Esophagus muscularis mucosa (tissue), 4 donors: ENCODE measurements around the gene CCDC182. TPM values are rescaled to one million over a fixed set of nuclear protein-coding genes. Genes with fewer than 3 reads are reported as not detected.

Experiments used
- DNase-seq: peaks from one replicate; pipeline ENCODE4 v3.0.0-alpha.2; 2017; ENCODE audit errors: extremely low spot score
- H3K27ac ChIP-seq, 4 donors: fragments of 200-600 bp; sonication (generic); replicated peaks in 1 of 4; 1 replicate in 3 of 4; 2 replicates in 1 of 4; pipeline ENCODE4 v1.5.1; 2016 to 2019; ENCODE audit warnings: mild to moderate bottlenecking in 1 of 4
- H3K27me3 ChIP-seq, 4 donors: fragments of 200-600 bp; sonication (generic); one replicate each; pipeline versions ENCODE4 v1.5.1 to v1.6.0; 2016 to 2019
- H3K36me3 ChIP-seq, 4 donors: fragments of 200-600 bp; sonication (generic); one replicate each; pipeline ENCODE4 v1.5.1; 2016 to 2019
- H3K4me1 ChIP-seq, 4 donors: fragments of 200-600 bp; sonication (generic); one replicate each; pipeline ENCODE4 v1.5.1; 2016 to 2019
- H3K4me3 ChIP-seq, 4 donors: fragments of 200-600 bp; sonication (generic); 1 replicate in 2 of 4; 2 replicates in 2 of 4; pipeline ENCODE4 v1.5.1; 2016 to 2019; ENCODE audit warnings: mild to moderate bottlenecking in 4 of 4, moderate library complexity in 1 of 4
- H3K9me3 ChIP-seq, 4 donors: fragments of 200-600 bp; sonication (generic); 1 replicate in 3 of 4; 2 replicates in 1 of 4; pipeline ENCODE4 v1.5.1; 2016 to 2019
- EP300 ChIP-seq: sonication (generic); formaldehyde crosslinking; IDR thresholded peaks from one replicate; pipeline ENCODE4 v1.6.1; 2017; ENCODE audit warnings: antibody characterized with exemption
- POLR2A ChIP-seq: fragments of 450-650 bp; IDR thresholded peaks from one replicate; pipeline ENCODE4 v1.6.1; 2017; ENCODE audit warnings: antibody characterized with exemption, moderate library complexity, mild to moderate bottlenecking, low read depth
- POLR2AphosphoS5 ChIP-seq, 2 donors: sonication (generic); formaldehyde crosslinking; IDR thresholded peaks; one replicate each; pipeline ENCODE4 v1.6.1; 2017; ENCODE audit warnings: antibody characterized with exemption in 2 of 2
- WGBS: methylation state at CpG from one replicate; pipeline ENCODE4 v1.1.5; 2018; 5-methylcytosine and 5-hydroxymethylcytosine counted together
- intact Hi-C: fragments of 100-400 bp; cut with DNase I; formaldehyde crosslinking; loops from one replicate; pipeline ENCODE4 v1.15.1; 2023
- total RNA-seq, 4 donors: library from RNA; depleted of rRNA; stranded (reverse); fragments of >200 nt; gene quantifications; one replicate each; pipeline versions ENCODE4 v1.1.0 to v1.2.1, GENCODE V29; 2016
- TF ChIP-seq, protein P1 (sequence below), 3 experiments: fragments of 200-600 bp in 2 of 3; fragments of 450-650 bp in 1 of 3; sonication (generic) in 2 of 3; IDR thresholded peaks; one replicate each; pipeline ENCODE4 v1.5.1; 2017 to 2019; ENCODE audit warnings: antibody characterized with exemption in 3 of 3, mild to moderate bottlenecking in 2 of 3, moderate library complexity in 1 of 3

The CCDC182 gene
- total RNA-seq, 4 donors from 2014 or later: not detected

DNA sequence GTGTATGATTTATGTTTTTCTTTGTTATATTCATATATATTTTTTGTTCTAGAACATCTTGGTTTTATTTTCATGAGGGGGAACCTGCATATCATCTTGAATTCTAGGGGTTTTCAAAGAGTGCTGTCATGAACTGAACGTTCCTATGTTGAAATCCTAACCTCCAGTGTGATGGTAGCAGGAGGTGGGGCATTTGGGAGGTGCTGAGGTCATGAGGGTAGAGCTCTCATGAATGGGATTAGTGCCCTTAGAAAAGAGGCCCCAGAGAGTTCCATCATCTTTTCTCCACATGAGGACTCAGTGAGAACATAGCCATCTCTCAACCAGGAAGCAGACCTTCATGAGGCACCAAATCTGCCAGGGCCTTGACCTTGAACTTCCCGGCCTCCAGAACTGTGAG, 34.6 kb upstream of the CCDC182 start:
- H3K4me1 ChIP-seq: peaks cover 13 to 22% (median 20%) of the 10 kb centered on the region in 4 donors
- no peak overlapping the region for H3K4me3 ChIP-seq
- DNase-seq: no peak
- H3K27me3 ChIP-seq: peaks cover 0 to 13% (median 0%) of the 10 kb centered on the region in 4 donors
- H3K9me3 ChIP-seq: no peaks in the 10 kb centered on the region
- no peaks in the 10 kb centered on the region for H3K36me3 ChIP-seq
- H3K27ac ChIP-seq: no peak overlapping the region
- WGBS: 76% methylated on average over 2 of the region's 2 CpGs
- intact Hi-C loops: no loop called here
- TF ChIP-seq POLR2A (no peak), POLR2AphosphoS5 (IDR thresholded peaks at IDR 0.05) (no peak), EP300 (no peak)
- TF ChIP-seq, protein P1, sequence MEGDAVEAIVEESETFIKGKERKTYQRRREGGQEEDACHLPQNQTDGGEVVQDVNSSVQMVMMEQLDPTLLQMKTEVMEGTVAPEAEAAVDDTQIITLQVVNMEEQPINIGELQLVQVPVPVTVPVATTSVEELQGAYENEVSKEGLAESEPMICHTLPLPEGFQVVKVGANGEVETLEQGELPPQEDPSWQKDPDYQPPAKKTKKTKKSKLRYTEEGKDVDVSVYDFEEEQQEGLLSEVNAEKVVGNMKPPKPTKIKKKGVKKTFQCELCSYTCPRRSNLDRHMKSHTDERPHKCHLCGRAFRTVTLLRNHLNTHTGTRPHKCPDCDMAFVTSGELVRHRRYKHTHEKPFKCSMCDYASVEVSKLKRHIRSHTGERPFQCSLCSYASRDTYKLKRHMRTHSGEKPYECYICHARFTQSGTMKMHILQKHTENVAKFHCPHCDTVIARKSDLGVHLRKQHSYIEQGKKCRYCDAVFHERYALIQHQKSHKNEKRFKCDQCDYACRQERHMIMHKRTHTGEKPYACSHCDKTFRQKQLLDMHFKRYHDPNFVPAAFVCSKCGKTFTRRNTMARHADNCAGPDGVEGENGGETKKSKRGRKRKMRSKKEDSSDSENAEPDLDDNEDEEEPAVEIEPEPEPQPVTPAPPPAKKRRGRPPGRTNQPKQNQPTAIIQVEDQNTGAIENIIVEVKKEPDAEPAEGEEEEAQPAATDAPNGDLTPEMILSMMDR (IDR thresholded peaks at IDR 0.05): no peak

DNA sequence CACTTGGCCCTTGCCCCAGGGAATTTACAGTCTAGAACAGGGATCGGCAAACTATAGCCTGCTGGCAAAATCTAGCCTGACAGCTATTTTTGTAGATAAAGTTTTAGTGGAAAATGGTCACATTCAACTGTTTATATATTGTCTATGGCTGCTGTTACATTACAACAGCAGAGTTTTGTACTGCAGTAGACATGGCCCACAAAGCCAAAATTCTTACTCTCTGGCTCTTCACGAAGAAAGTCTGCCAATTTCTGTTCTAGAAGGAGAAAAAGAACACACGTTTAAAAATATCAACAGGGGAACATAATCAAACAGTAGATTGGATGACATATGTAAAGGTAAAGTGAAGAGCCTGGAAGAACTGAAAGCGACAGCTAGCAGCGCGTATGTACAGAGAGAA, 33.2 kb upstream of the CCDC182 start:
- WGBS: 67% methylated on average over 6 of the region's 6 CpGs
- TF ChIP-seq POLR2A: no peak
- no peak for TF ChIP-seq POLR2AphosphoS5 (IDR thresholded peaks at IDR 0.05)
- TF ChIP-seq, protein P1 (IDR thresholded peaks at IDR 0.05): no peak
- no peak for TF ChIP-seq EP300
- Histone ChIP-seq H3K27ac (no peak overlapping the region), H3K27me3 (peaks cover 0 to 13% (median 0%) of the 10 kb centered on the region in 4 donors), H3K36me3 (no peaks in the 10 kb centered on the region), H3K4me1 (peaks cover 13 to 19% (median 17%) of the 10 kb centered on the region in 4 donors), H3K9me3 (no peaks in the 10 kb centered on the region), H3K4me3 (no peak overlapping the region)
- DNase-seq: no peak
- intact Hi-C loops: no loop called here

DNA sequence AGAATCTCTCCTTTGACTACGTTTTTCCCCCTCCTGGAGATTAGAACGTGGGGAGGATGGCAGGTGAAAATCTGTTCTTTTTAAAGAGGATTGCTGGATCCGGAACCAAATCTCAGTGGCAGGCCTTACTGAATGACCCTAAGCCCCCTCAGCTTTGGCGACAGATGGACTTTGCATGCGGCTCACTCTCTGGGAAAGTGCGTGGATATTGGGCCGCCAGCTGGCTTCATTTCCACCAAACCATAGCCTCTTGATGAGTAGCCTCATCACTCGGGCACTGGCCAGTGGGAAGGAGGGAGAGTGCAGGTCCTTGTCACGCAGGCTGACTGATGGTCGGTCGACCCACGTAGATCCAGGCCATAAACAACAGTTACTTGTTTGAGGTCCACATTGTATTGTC, 31.3 kb upstream of the CCDC182 start:
- no peak overlapping the region for H3K4me3 ChIP-seq
- intact Hi-C loops: no loop called here
- WGBS: 96% methylated on average over 11 of the region's 12 CpGs
- H3K27ac ChIP-seq: no peak overlapping the region
- H3K36me3 ChIP-seq: no peaks in the 10 kb centered on the region
- H3K27me3 ChIP-seq: no peaks in the 10 kb centered on the region
- H3K4me1 ChIP-seq: no peaks in the 10 kb centered on the region
- TF ChIP-seq EP300: no peak
- TF ChIP-seq, protein P1 (IDR thresholded peaks at IDR 0.05): no peak
- TF ChIP-seq POLR2AphosphoS5 (IDR thresholded peaks at IDR 0.05): no peak
- TF ChIP-seq POLR2A: no peak
- no peak for DNase-seq
- H3K9me3 ChIP-seq: no peaks in the 10 kb centered on the region

DNA sequence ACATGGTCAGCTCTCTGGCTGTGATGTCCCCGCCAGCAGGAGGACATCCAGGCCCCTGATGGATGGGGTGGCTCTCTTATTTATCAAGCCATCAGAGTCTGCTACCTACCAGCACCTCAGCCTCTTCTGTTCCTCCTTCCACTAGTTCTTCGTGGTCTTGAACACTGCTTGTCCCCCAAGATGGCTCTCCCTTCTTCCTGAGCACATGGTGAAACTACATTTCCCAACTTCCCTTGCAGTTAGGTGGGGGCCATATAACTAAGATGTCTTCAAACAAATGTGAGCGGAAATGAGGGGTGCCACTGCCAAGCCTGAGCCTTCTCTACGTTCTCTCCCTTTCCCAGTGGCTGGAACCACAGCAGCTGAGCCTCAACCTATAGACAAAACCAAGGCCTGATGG, 29.8 kb upstream of the CCDC182 start:
- no peak overlapping the region for H3K27ac ChIP-seq
- intact Hi-C loops: no loop called here
- no peak overlapping the region for H3K4me3 ChIP-seq
- TF ChIP-seq POLR2AphosphoS5 (IDR thresholded peaks at IDR 0.05): no peak
- no peak for TF ChIP-seq POLR2A
- TF ChIP-seq, protein P1 (IDR thresholded peaks at IDR 0.05): no peak
- TF ChIP-seq EP300: no peak
- no peaks in the 10 kb centered on the region for H3K36me3 ChIP-seq
- no peaks in the 10 kb centered on the region for H3K9me3 ChIP-seq
- H3K27me3 ChIP-seq: no peaks in the 10 kb centered on the region
- WGBS: 98% methylated on average over 4 of the region's 4 CpGs
- no peaks in the 10 kb centered on the region for H3K4me1 ChIP-seq
- DNase-seq: no peak

DNA sequence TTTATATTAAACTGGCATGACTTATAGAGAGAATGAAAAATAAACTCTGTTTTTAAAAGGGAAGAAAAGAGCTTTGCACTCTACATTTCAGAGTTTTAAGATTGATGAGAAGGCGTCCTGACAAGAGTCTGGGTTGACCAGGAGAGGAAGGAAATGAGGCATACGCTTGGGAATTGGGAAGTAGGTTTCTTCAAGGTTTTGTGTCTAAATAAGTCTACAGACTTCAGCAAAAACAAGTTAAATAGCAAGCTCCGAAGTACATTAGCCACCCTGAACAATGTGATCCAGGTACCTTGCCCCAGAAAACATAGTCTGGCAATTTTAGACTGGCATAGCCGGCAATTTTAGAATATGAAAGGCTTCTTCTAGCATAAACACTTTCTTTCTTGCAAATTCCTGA, 28.5 kb upstream of the CCDC182 start:
- 57% methylated on average over 4 of the region's 4 CpGs for WGBS
- DNase-seq: no peak
- H3K4me3 ChIP-seq: no peak overlapping the region
- no peaks in the 10 kb centered on the region for H3K36me3 ChIP-seq
- intact Hi-C loops: no loop called here
- TF ChIP-seq POLR2AphosphoS5 (IDR thresholded peaks at IDR 0.05) (no peak), EP300 (no peak), POLR2A (no peak)
- TF ChIP-seq, protein P1 (IDR thresholded peaks at IDR 0.05): no peak
- no peaks in the 10 kb centered on the region for H3K27me3 ChIP-seq
- no peak overlapping the region for H3K27ac ChIP-seq
- no peaks in the 10 kb centered on the region for H3K9me3 ChIP-seq
- no peaks in the 10 kb centered on the region for H3K4me1 ChIP-seq
